22Rv1 (cell line): Measurements from ENCODE around the gene ZNF439.
"Not testable (repeated sequence)": the region's sequence is repeated elsewhere in the genome, so short reads cannot be mapped to it uniquely, and the experiment has no call there.

Experiments
- H3K27ac ChIP-seq: fragments of 450-650 bp; 2 replicates; pipeline ENCODE4 v1.5.1; 2017
- ZFX ChIP-seq: fragments of 450-650 bp; IDR thresholded peaks from 2 replicates; pipeline ENCODE4 v1.6.1; 2017; ENCODE audit warnings: antibody characterized with exemption, borderline replicate concordance
- TF ChIP-seq, protein P1 (sequence below): fragments of 450-650 bp; IDR thresholded peaks from 2 replicates; pipeline ENCODE4 v1.5.1; 2017; ENCODE audit warnings: mild to moderate bottlenecking

Gene ZNF439

DNA sequence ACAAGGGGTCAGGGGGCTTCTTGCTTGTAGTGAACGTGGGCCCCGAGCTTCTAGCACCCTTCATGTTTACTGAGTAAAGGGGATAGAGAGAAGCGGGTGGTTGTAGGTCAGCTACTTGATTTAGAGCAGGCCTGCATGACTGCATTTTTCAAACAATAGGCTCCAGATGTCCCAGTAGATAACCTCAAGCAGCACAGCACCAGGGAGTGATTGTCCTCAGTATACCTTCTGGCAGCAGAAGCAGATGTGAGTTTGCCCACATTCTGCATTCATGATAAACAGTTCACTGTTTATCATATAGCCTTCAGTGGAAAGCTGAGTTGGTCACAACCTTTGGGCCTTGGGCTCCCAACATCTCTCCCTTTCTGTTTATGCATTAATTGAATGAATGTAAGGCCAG lies 4.8 kb downstream of the ZNF439 start:
- H3K27ac ChIP-seq, result no peak overlapping the region
- TF ChIP-seq, protein P1, sequence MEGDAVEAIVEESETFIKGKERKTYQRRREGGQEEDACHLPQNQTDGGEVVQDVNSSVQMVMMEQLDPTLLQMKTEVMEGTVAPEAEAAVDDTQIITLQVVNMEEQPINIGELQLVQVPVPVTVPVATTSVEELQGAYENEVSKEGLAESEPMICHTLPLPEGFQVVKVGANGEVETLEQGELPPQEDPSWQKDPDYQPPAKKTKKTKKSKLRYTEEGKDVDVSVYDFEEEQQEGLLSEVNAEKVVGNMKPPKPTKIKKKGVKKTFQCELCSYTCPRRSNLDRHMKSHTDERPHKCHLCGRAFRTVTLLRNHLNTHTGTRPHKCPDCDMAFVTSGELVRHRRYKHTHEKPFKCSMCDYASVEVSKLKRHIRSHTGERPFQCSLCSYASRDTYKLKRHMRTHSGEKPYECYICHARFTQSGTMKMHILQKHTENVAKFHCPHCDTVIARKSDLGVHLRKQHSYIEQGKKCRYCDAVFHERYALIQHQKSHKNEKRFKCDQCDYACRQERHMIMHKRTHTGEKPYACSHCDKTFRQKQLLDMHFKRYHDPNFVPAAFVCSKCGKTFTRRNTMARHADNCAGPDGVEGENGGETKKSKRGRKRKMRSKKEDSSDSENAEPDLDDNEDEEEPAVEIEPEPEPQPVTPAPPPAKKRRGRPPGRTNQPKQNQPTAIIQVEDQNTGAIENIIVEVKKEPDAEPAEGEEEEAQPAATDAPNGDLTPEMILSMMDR, result no peak
- no peak for TF ChIP-seq ZFX

GRCh38 chr19:11856596-11857250 lies 8.2 kb downstream of the ZNF439 start:
- TF ChIP-seq ZFX, result no peak
- TF ChIP-seq, protein P1, result no peak
- no peak overlapping the region for H3K27ac ChIP-seq

GRCh38 chr19:11860721-11861120 lies 12.2 kb downstream of the ZNF439 start:
- TF ChIP-seq, protein P1, result no peak
- no peak for TF ChIP-seq ZFX
- H3K27ac ChIP-seq, result no peak overlapping the region

DNA sequence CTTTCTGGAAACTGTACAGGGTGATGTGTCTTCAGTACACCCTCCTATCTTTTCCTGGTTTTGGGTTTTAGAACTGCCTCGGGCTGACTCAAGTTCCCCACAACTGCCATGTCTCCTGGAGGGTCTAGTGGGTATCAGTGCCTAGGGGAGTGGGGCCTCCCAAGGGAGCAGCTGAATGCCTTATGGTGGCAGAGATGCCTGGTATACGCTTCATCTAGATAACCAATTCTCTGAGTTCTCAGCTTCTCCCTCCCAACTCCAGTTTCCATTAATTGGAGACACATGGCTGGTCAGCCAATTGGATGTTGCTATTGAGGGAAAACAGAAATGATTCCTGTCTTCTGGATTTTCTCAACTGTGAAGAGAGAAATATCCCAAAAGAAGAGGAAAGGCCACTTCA lies 12.8 kb downstream of the ZNF439 start:
- TF ChIP-seq ZFX, result no peak
- TF ChIP-seq, protein P1, result no peak
- H3K27ac ChIP-seq, result no peak overlapping the region

- H3K27ac ChIP-seq, result not testable (repeated sequence)
Measured at GRCh38 chr19:11867766-11868165, 19.2 kb downstream of the ZNF439 start.

DNA sequence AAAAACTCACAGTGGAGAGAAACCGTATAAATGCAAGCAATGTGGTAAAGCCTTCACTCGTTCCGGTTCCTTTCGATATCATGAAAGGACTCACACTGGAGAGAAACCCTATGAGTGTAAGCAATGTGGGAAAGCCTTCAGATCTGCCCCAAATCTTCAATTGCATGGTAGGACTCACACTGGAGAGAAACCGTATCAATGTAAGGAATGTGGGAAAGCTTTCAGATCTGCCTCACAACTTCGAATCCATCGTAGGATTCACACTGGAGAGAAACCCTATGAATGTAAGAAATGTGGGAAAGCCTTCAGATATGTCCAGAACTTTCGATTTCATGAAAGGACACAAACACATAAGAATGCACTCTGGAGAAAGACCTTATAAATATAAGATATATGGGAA lies 19.7 kb downstream of the ZNF439 start:
- TF ChIP-seq ZFX, result no peak
- TF ChIP-seq, protein P1, result no peak
- no peak overlapping the region for H3K27ac ChIP-seq

- TF ChIP-seq, protein P1, result no peak
- TF ChIP-seq ZFX, result no peak
- H3K27ac ChIP-seq, result no peak overlapping the region
Measured at GRCh38 chr19:11872624-11873023, 24.1 kb downstream of the ZNF439 start.

GRCh38 chr19:11873762-11874161 lies 25.2 kb downstream of the ZNF439 start:
- H3K27ac ChIP-seq, result no peak overlapping the region
- TF ChIP-seq ZFX, result no peak
- TF ChIP-seq, protein P1, result no peak
